ENCODE measurements around the gene ZCCHC4.
A peak's percentile ranks its signal among the peaks of the same experiment; 100 is the strongest.
"Not testable (repeated sequence)": the region's sequence is repeated elsewhere in the genome, so short reads cannot be mapped to it uniquely, and the experiment has no call there.

Gene ZCCHC4

DNA sequence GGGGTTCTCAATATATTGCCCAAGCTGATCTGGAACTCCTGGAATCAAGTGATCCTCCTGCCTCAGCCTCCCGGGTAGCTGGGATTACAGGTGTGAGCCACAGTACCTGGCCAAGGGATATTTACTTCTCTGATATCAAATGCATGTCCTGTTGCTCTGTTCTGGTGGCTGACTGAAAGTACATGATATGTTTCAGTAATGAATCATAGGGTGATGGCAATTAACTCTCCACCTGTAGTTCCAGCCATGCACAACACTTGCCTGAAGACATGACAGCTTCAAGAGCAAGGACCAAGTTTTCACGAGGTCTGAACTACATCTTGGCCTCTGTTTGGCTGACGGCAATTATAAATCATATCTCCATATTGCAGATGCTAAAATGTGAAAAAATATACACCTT is 9.1 kb downstream of the ZCCHC4 start:
- DNase-seq: peak; percentile 24

DNA sequence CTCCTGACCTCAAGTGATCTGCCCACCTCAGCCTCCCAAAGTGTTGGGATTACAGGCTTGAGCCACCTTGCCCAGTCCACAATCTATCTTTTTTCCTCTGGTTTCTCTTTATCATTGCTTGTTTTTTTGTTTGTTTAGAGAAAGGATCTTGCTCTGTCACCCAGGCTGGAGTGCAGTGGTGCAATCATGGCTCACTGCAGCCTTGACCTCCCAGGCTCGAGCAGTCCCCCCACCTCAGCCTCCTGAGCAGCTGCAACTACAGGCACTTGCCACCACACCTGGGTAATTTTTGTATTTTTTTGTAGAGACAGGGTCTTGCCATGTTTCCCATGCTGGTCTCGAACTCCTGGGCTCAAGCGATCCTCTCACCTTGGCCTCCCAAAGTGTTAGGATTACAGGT is 15.9 kb downstream of the ZCCHC4 start:
- DNase-seq: not testable (repeated sequence)

DNA sequence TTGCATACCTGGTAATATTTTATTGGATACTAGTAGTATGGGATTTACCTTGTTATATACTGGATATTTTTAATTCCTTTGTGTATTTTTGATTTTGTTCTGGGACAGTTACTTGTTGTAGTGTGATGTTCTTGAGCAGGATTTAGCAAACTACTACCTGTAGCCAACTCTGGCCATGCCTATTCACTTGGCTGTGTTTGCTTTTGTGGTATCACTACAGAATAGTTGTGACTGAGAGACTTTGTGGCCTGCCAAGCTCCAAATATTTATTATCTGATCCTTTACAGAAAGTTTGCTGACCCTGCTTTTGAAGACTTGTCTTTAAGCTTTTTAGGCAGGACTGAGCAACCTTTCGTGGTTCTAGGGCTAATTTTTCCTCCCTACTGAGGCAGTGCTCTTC is 17.8 kb downstream of the ZCCHC4 start:
- DNase-seq: no peak

DNA sequence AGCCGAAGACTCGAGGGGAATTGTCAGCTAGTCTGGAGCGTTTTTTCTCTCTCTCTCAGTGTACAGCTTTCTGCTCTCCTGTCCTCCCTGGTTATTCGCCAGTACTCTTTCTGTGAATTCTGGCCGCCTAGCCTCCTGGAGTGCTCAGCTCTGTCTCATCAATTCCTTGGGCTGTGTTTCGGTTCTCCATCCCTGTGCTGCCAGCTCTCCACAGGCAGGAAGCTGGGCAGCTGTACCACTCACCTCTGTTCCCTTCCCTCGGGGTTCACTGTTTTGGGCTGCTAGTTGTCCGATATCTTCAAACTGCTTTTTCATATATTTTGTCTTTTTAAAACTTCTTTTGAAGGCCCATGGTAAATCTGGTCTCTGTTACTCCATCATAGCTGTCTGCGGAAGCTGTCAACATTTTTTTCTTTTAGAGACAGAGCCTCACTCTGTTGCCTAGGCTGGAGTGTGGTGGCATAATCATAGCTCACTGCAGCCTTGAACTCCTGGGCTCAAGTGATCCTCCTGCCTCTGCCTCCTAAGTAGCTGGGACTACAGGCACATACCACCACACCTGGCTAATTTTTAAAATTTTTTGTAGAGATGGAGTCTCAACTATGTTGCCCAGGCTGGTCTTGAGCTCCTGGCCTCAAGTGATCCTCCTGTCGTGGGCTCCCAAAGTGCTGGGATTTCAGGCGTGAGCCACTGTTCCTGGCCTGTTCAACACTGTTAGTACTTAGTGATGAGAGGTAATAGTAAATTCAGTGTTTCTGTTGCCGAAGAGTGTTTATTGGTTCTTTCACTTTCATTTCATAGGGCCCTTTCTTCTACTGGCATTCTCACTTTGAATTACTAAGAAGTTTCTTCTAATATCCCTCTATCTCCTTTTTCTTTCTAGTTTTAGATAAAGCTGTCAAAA is 18.6 kb downstream of the ZCCHC4 start:
- DNase-seq: peak; percentile 40

DNA sequence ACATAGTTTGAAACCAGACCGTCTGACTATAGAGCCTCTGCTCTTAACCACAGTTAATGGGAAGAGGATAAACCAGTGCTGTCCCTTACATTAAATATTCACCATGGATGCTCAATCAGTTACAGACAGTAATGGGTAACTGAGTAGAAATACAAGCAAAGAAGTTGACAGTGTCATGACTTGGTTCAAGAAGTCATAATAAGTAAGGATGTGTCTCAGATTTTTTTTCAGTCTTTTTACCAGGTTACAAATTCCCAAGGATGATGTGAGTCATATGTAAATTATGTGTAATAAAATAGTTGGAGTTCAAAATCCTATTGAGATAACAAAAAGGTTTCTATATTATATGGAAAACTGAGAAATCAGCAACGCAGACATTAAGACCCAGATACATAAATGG is 31.1 kb downstream of the ZCCHC4 start:
- no peak for DNase-seq

DNA sequence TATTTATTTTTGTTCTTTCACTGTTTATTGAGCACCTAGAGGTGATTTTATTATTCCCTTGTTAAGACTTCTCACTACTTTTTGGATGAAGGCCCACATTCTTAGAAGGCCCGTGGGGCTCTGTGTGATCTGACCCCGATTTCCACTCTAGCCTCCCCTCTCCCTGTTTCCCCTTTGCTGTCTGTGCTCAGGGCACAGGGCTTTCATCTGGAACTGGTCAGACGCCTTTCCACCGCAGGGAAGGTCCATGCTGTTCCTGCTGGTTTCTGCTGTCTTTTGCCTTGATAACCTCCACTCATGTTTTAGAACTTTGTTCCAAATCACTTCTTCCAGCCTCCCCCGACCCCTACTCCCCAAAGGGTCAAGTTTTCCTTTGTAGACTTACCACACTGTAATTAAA is 33.2 kb downstream of the ZCCHC4 start:
- DNase-seq: no peak

DNA sequence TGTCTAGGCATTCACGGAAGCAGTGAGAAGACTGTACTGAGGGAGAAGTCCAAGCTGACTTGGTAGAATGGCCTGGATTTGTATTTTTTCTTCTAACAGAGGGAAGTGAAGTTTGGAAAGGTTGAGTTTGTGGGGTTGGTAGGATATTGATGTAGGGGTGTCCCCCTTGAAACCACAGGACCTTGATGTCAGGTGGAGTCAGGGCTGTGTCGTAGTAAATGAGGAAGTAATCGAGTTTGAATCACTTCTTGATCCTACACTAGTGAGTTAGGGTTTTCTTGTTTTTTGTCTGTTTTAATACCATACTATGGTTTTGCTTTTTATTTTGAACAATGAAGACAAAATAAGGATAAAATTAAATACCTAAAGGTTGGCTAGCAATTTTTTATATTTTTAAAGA is 34.3 kb downstream of the ZCCHC4 start:
- no peak for DNase-seq

DNA sequence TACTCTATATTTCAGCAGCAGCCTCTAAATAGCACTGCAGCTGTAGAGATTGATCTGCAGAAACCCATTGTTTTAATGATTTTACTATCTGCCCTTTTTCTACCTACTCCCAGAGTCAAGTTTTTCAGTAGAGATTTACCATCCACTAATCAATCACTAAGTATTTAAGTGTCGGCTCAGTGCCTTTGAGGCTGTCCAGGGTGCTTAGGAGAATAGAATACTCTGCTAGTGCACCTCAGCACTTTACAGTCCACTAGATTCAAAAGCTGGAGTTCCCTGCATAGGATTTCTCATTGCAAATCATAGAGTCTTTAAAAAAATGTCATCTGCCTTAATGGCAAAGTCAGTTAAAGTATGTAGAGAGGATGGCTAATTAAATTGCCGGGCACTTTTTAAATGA is 34.9 kb downstream of the ZCCHC4 start:
- no peak for DNase-seq

DNA sequence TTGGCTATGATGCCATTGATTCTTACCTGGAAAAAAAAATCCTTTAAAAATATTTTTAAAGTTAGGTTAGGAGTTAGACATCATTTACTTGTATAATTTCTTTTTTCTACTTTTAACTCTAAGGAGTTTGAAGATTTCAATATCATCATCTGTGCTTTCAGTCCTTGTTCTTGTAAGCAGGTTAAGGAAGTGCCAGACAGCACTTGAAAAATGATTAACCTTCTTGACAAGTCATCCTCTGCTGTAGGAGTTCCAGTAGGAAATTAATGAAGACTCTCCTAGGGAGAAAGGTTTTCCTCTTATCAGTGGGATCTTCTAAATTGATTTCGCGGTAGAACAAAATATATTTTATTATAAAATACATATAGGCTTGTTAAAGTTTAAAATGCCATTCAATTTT is 35.4 kb downstream of the ZCCHC4 start:
- no peak for DNase-seq

DNA sequence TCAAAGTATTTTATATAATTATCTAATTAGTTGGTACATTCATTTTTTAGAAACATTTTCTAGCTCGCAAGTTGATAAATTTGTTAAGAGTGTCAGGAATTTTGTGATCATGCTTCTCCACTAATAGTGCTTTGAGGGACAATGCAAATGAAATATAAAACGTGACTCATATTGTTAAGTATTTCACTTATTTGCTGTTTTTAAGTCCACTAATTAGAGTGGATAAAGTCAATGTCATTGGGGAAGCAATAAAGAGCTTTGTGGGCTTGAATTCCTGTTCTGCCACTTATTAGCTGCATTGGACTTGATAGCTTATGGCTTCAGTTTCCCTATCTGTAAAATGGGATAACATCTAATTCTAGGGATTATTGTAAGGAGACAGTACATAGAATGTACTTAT is 38.0 kb downstream of the ZCCHC4 start:
- no peak for DNase-seq

DNA sequence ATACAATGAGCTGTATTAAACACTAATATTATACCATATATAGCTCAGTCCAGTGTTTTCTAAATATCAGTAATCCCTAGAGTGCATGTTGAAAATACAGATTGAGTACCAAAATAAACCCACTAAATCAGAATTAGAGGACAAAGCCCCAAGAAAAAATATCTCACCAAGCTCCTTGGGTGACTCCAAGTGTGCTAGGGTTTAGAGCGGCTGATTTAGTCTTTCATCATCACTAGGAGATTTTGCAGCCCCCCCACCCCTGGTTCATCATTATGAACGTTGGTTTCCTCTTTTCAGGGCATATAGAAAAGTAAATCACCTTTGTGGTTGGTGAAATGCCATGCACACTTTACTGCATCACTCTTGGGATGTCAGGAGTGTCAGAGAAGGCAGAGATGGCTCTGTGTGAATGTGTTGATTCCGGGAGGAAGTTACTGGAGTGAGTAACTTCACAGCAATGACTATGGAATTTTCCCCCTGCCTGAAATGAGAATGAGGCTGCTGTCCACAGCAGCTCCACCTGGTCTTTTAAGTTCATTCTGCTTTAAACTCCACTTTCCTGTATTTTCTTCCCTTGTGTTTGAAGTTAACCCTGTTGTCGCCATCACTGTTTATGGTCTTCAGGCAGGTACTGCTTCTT is 39.3 kb downstream of the ZCCHC4 start:
- DNase-seq: no peak

DNA sequence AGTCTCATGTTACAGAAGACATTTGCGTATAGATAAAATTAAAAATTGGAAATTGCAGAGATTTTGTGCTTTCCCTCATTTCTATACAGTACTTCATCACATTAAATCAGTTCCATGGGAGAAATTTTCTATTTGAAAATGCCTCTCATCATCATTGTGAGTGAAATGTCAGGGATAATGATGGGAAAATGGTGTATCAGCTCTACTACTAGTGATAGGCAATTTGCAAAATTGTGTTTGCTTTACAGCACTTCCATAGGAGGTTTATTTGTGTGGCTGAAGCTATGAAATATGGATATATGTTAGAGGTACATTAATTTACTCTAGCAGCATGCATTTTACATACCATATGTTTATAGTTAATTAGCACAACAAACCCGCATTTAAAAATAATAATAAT is 43.5 kb downstream of the ZCCHC4 start:
- DNase-seq: no peak

DNA sequence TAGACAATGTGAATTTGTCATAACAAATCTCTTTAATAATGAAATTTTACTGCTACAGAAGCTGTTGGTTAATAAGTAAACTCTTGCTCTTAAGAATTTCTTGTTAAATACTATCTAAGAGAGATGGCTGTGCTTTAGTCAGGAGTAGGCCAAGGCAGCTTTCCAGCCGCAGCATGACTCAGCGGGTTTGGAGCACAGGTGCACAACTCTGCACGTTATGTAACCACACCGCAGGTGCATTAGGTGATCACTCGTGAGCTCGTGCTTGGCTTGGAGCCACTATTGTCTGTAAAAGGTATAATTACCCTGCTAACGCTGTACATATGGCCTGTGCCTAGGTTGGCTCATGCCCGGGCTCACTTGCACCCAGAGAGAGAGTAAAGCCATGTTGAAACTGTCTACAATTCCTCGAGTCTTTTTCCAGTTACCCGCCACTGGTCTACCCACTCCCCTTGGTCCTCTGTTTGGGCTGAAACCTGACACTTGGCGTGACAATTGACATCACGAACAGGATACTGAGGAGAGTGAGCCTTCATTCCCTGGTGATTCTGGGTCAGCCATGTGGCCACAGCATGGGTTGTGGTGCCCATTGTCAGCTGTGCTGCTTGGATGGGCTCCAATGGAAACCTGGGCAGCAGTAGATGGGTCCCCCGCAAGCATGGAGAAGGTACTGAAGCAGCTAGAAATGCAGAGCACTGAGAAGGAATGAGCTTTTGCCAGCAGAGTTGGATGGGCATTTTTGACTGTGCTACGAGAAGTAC is 46.1 kb downstream of the ZCCHC4 start:
- no peak for DNase-seq

DNA sequence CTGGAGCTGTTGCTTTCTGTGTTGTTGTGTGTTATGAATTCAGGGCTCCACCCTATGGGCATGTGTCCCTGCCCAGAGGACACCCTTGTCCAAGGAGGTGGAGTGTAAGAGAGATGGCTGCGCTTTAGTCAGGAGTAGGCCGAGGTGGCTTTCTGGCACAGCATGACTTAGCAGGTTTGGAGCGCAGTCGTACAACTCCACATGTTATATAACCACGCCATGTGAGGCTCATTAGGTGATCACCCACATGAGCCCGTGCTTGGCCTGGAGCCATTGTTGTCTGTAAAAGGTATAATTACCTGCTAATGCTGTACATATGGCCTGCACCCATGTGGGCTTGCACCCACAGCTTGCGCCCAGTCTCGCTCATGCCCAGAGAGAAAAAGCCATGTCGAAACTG is 48.7 kb downstream of the ZCCHC4 start:
- no peak for DNase-seq

DNA sequence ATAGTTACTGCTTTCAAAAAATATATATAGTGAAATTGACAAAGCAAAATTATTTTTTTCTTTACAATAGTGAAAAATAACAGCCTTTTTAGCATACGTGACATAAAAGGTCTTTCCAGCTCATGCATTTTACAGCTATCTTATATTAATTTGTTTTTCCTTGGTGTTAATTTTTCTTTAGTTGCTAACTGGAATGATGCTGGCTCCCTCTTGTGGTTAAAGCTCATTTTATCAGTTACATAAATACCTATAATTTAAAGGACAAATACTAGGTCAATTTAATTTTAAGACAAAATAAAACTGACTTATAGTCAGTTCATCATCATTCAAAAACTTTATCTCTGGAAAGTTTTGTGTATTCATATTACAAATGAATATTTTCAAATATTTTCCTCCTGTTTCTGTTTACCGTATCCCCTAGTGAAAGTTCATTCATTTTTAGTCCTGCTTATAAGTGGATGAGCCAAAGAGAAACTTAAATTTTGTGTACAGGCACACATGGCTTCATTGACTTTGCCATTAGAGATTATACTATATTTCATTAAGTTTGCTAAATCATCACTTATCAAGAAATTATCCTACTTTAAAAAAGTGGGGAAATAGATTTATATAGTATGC is 54.5 kb downstream of the ZCCHC4 start:
- DNase-seq: peak; percentile 40

DNA sequence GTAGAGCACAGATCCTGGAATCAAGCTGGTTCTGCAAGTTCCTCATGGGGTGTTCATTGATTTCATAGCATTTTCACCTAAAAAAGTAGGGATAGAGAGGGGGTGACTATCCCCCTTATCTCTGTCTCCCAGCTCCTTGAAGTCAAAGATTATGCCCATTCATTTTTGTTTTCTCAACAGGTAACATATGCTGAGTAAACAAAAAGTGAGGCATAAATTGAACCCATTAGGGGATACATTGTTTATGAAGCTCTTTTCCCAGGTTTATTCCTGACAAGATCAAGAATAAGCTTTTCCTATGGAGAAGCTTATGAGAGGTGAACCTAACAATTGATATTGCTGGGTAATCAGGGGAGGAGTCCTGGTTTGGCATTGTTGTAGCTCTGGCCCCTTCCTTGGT is 55.3 kb downstream of the ZCCHC4 start:
- DNase-seq: no peak

DNA sequence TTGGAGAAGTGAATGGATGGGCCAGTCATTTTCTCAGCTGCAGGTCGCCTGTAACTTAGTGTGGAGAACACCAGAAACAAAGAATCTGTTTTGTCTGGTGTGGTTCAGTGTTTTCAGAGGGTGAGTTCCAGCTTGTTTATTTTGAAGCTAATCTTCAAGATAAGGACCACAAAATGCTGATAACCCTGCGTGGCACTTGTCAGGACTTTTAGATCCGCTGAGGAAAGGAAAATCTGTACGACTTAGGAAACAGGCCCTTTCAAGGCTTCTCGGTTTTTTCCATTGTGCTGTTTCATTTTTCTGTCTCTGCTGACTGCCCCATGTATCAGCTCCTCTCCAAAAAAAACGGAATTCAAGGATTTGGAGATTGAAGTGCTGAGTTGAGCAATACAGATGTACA is 55.7 kb downstream of the ZCCHC4 start:
- DNase-seq: no peak

DNA sequence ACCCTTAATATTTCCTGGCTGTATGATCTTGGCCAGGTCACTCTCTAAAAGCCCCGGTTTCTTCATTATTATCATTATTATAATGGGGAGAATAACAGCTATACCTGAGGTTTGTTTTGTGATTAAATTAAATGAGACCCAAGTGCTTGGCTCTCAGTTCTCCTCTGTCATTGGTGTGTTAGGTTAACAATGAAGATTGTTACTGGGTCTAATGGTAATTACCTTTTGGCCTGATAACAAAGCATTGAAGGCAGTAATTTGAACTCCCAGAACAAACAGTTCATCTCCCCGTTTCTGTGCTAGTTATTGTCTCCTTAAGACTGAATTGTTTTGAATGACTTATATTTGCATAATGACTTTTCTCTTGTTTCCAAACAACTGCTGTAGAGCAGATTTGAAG is 57.7 kb downstream of the ZCCHC4 start:
- no peak for DNase-seq

DNA sequence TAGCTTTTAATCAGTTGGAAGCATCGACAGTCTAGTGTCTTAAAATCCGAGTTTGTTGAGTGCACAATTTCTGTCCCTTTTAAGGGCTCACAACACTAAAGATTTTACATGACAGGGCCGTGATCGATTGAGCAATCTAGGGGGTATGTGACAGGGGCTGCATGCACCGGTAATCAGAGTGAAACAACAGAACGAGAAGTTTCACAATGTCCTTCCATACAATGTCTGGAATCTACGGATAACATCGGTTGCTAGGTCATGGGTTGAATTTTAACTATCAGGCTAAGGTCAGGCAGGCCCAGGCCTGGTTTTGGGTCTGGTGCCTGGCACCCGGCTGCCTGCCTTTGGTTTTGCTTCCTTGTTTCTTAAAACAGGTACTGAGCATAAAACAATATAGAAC is 60.0 kb downstream of the ZCCHC4 start:
- not testable (repeated sequence) for DNase-seq

DNA sequence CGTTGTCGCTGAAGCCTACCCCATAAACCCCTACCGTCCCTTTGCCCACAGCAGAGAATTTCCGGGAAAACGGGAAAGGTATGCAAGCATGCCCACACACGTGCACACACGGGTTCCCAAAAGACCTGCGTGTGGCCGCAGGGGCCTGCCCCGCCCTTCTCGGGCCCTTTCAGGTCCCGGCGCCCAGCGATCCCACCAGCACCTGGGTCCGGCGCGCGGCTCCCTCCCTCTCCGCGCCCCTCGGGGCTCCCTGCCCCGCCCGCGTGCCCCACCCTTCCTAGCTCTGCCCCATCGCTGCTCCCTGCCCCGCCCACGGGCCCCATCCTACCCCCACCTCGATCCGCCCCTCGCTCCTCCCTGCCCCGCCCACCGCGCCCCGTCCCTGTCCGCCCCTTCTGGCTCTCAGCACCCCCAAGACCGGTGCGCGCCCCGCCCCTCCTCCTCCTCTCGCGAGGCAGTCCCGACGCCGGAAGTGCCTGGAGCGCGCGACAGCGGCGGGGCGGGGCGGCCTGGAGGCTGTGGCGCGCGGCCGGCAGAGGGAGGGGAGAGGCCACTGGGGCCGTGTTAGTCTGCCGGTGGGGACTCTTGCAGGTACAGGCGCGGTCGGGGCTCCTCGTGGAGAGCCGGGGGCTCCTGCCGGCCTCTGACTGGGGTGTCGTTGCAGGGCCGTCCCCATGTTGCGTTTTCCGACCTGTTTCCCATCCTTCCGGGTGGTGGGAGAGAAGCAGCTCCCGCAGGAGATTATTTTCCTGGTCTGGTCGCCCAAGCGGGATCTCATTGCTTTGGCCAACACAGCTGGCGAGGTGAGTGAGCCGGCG is 64.4 kb downstream of the ZCCHC4 start, which contains the start of gene ANAPC4:
TSS of gene ANAPC4 (plus strand) at position 510 of the 818 bp plus-strand sequence. CDS start at position 675, 165 bp downstream.
- peak; percentile 99 for DNase-seq

DNA sequence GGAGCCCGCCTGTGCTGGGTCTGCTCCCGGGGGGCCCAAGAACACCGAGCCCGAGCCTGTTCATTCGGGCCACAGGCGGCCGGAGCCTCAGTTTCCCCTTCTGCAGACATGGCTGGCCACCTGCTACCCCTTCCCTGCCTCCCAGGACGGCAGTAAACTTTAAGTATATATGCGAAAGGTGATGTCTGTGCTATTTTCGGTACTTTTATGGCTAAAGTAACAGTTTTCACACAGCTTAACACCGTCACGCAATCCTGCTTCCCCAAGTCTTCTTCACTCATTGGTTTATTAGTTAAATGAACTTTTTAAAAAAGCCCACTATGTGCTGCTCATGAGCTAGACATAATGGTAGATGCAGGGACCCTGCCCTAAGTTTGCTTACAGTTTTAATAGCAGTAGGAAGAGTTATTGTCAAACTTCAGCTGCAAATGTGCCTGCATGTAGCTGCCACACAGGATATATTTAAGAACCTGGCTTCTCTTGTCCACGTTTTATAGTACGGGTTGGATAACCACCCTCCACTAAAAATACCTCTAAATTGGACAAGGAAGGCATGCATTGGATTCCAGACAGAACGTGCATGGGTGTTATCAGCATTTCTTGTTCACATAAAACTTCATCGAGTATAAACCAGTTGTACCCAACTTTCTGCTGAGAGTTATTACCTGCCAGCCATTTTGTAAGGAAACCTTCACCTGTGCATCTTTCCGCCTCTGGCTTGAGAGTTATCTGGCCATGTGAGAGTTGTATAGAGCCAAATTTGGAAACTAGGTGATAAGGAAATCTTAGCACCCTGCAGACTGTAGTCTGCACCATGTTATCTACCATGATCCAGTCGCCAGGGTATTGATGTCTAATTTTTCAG is 65.2 kb downstream of the ZCCHC4 start:
- no peak for DNase-seq

Data from activated CD4-positive, alpha-beta T cell treated with anti-CD3 and anti-CD28 coated beads, Interleukin-10, Interleukin-2, amounts not matched to agents 100 ng/mL and 50 ng/mL, durations not matched to agents 16 hours and 8 hours (primary cell).